Measurements from ENCODE around the gene CACNA1B.

CACNA1B gene

DNA sequence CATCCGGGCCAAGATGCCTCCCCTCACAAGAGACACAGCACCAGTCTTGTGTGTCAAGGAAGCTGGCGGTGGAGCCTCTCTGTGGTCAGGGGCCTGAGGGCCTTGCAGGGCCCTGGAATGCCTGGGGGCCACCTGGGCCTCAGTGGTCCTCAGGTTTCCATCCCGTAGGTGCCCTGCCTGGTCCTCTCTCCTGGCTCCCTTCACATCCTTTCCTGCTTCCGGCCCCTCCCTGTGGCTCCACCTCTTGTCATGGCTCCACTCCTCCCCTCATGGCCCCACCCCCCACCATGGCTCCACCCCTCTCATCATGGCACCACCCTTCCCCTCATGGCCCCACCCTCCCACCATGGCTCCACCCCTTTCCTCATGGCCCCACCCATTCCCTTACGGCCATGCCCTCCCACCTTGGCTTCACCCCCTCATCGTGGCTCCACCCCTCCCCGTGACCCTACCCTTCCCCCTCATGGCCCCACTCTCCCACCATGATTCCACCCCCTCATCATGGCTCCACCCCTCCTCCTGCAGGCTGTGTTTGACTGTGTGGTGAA is 175.8 kb downstream of the CACNA1B start:
- DNase-seq (ENCODE audit: low read depth), result no peak

DNA sequence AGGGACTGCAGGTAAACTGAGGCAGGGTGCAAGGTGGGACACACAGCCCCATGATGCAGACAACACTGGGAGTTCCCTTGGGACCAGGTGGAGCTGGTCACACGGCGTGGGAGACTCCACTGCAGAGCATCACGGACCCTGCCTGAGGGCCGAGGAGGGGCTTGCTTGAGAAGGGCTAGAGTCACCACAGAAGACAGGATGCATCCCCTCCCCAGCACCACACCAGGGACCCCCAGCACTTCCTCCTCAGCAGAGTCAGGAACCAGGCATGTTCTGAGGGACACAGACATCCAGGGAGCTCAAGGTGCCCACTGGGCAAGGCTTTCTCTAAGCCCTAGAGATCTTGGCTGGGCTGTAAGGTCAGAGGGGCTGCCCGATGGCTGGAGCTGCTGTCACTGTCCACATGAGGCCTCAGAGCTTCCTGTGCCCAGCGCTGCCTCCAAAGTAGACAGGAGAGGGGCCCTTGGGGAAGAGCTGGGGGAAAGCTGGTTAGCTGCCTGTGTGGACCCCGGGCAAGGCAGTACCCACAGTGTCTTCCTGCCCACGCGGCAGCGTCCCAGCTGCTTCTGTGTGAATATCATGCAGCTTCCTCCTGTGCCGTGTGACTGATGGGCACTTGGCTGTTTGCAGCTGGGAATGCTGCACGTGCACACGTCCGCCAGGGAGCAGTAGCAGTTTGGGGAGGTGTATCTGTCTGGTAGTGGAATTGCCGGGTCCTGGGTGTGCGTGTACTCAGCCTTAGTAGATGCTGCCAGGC is 176.6 kb downstream of the CACNA1B start:
- DNase-seq (ENCODE audit: low read depth), result no peak

DNA sequence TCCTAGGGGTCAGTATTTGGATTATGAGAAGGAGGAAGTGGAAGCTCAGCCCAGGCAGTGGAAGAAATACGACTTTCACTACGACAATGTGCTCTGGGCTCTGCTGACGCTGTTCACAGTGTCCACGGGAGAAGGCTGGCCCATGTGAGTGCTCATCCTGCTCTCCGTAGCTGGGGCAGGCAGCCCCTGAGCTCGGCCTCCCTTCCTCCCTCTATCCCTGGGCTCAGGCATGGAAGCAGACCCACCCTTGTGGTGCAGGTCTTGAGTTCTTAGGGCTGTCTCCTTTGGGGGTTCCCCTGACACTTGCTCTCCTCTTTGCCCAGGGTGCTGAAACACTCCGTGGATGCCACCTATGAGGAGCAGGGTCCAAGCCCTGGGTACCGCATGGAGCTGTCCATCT is 180.1 kb downstream of the CACNA1B start:
- no peak for DNase-seq (ENCODE audit: low read depth)

DNA sequence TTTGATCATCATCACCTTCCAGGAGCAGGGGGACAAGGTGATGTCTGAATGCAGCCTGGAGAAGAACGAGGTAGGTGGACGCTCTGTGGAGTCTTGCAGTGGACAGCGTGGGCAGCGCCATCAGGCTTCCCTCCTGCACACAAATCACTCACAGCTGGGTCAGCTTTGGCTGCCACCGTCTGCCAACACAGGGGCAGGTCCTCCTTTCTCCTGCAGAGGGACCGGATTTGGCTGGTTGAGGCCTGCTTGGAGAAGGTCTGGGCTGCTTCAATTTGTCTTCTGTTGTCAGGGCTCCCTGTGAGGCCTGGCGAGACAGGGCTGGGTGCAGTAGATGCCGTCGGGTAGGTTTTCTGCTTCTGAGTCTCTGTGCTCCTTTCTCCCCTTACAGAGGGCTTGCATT is 180.6 kb downstream of the CACNA1B start:
- DNase-seq (ENCODE audit: low read depth), result no peak

DNA sequence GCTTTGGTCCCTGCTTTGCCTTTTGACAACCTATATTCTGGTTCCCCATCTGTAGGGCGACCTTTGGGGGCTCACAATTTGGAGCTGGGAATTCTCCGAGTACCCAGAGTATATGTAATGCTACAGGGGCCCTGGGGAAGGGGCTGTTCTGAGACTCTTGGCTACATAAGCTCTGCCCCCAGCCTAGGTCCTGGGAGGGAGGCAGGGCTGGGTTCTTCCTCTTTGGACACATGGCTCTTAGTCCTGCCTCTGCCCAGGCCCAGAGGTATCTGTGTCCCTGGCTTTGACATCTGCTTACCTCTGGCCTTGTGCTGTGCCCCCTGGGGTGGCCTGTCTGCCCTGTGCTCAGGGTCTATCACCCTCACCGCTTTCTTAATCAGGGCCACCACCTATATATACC is 181.6 kb downstream of the CACNA1B start:
- no peak for DNase-seq (ENCODE audit: low read depth)

DNA sequence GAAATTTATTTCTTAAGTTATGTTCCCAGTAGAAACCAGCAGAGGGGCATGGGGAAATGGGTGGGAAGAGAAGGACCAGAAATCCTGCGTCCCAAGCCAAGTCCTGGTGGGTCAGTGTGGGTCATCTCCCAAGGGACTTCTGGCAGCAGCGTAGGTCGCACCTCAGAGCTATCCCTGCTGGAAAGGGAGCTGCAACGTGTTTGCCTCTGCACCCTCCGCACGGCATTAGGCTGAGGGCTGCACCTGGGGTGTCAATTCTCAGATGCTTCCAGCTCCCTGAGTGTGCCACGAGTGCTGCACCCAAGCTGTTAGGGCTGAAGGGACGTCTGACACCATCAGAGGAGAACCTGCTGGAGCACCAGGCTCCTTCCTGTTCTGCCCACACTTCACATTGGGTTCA is 182.8 kb downstream of the CACNA1B start:
- DNase-seq (ENCODE audit: low read depth), result no peak

DNA sequence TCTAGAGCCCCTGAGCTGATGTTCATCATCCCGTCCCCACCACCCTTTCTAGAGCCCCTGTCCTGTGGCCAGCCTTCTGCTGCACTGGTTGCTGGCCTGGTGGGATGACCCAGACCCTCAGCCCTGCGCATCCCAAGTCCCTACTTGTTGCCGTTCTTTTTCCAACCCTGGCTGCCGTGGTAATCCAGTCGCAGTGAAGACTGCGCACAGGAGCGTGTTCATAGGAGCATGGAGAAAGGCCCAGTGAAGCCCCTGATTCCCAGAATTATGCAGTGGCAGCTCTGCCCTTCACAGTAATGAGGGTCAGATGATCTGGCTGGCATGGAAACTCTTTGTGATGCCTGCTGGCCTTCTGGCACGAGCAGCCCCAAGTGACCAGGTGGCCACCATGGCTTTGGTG is 183.3 kb downstream of the CACNA1B start:
- no peak for DNase-seq (ENCODE audit: low read depth)

DNA sequence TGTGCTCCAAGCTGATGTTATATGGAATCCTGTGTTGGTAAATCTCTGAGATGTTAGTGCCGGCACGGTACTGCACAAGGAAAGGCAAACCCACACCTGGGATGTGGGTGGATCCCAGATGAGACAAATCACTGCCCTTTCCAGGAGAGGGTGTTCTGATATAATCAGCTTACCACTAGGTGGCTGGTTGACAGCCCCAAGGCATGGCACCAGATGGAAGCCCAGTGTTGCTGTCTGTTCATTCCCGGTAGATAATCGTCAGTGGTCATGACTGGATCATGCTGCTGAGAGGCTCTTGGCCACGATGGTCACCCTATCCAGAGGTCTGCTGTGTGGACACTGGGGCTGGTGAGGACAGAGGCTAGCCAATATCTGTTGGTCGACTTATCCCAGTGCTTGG is 184.0 kb downstream of the CACNA1B start:
- no peak for DNase-seq (ENCODE audit: low read depth)

DNA sequence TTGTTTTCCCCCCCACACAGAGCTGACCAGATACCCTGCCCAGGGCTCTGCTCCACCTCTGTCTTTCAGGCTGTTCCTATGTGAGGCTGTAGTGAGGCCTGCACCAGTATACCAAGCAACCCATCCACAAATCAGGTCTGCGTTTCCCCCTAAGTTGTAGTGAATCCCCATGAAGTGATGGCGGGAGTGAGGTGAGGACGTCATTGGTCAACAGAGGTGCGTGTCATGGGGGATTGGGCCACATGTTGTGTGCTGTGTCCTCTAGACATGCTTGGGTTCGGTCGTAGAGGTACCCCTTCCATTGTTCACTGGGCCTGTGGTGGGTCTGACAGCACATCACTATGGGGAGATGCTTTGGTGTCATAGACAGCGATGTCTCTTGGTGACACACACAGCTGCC is 184.6 kb downstream of the CACNA1B start:
- no peak for DNase-seq (ENCODE audit: low read depth)

DNA sequence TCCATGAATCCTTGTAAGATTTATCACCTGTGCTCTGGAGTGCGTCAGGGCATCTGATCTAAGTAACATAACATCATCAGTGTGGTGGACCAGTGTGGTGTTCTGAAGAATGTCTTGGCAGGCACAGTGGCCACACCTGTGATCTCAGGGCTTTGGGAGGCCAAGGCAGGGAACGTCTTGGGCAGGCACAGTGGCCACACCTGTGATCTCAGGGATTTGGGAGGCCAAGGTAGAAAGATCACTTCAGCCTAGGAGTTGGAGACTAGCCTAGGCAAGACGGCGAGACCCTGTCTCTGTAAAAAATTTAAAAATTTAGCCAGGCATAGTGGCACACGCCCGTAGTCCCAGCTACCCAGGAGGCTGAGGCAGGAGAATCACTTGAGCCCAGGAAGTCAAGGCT is 185.5 kb downstream of the CACNA1B start:
- DNase-seq (ENCODE audit: low read depth), result no peak

DNA sequence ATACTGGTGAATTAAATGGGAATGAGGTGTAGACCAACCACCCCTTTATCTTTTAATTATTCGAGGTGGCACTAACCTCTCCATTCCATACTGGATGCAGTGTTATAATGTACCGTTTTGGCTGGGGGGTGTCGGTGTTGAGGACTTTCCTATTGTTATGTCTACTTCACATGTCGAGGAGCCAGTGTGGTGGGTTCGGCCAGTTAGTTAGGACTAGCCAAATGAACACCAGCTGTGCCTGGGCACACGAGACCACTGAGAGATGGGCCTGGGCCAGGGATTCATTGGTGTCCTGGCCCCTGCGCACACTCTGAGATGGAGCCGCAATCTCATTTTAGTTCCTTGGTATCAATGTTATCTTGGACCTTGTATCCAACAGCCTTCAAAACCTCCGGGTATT is 186.2 kb downstream of the CACNA1B start:
- DNase-seq (ENCODE audit: low read depth), result no peak

DNA sequence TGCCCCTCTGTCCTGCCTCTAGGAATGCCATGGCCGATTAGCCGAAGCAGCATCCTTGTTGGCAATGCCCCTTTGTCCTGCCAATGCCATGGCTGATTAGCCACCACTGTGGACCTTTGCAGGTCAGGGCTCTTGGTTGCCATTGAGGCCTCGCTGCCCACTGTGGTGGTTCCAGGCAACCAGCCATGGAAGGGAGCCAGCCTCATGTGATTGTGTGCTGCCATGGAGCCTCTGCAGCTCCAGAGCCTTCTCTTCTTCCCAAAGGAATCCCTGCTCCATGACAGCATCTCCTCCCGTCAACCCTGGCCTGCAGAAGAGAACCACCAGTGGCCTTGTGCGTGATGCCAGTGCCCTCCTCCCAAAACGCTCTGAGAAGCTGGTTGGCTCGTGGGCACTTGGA is 187.0 kb downstream of the CACNA1B start:
- DNase-seq (ENCODE audit: low read depth), result no peak

DNA sequence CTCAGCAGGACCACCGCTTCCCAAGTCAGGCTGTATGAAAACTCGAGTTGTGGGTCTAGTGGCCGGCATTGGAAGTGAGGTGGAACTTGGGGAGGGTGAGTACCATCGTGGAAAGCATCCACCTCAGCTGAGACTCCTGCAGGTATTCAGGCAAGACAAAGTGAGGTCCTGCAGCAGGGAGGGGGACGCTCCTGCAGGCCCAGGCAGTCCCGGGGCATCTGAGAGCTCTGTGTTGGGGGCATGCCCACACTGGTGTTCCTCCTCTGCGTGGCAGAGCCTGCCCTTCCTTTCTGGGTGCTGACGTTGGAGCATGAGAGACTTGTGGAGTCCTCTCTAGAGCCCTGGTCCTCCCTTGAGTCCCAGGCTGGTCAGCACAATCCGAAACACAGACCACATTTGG is 187.7 kb downstream of the CACNA1B start:
- no peak for DNase-seq (ENCODE audit: low read depth)

DNA sequence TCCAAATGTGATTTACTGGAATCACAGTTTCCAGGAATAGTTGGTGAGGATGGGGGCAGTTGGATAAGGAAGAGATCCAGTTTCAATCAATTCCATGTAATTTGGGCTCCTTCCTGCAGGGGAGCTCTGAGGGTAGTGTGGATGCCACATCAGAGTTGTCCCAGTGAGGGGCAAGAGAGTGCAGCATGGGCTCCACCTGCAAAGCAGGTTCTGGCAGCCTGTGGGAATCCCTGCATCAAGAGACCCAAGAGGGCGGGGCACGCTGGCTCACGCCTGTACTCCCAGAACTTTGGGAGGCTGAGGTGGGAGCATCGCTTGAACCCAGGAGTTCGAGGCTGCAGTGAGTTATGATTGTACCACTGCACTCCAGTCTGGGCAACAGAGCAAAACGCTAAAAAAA is 188.5 kb downstream of the CACNA1B start:
- DNase-seq (ENCODE audit: low read depth), result no peak

DNA sequence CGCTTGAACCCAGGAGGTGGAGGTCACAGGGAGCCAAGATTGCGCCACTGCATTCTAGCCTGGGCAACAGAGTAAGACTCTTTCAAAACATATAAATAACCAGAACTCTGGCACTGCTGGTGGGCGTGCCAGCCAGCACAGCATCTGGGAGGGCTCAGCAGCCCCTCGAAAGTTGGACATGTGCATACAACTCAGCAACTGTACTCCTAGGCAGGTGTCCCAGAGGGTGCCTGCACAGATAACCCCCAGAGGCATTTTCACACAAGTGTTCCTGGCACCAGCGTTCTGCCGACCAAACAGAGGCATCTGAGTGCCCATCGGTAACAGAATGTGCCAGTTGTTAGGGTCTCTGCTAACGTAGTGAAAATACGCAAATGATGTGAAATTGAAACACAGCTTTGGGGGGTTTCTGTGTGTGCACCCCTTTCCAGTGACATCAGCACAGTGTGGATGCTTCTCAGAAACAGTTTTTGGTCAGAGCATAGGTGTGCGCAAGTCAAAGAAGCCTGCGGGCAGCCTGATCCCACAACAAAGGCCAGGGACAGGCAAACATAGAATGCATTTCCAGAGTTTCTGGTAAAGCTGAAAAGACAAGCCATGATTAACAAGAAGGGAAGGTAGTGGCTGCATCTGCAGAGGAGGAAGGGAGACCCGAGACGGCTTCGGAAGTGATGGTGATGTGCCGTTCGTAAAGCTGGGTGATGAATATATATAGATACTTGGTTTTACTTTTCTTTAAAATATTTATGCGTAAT is 190.2 kb downstream of the CACNA1B start:
- DNase-seq (ENCODE audit: low read depth), result no peak

DNA sequence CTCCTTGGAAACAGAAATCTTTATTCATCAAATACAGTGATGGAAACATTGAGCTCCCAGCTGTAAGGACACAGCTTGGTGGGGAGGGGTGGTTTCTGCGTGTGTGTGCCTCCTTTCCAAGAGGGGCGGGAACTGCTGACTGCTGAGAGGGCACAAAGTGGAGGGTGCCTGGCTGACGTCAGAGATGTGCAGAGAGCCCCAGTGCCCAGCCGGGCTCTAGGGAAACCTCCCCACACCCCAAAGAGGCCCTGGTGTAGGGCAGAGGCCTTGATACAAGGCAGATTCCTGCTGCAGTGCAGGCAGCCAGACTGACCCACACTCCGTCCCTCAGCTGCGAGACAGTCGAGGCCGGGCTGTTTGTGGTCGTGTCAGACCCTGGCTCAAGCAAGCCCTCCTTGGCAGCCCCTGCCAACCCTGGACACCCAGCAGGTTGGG is 191.0 kb downstream of the CACNA1B start:
- DNase-seq (ENCODE audit: low read depth), result no peak

DNA sequence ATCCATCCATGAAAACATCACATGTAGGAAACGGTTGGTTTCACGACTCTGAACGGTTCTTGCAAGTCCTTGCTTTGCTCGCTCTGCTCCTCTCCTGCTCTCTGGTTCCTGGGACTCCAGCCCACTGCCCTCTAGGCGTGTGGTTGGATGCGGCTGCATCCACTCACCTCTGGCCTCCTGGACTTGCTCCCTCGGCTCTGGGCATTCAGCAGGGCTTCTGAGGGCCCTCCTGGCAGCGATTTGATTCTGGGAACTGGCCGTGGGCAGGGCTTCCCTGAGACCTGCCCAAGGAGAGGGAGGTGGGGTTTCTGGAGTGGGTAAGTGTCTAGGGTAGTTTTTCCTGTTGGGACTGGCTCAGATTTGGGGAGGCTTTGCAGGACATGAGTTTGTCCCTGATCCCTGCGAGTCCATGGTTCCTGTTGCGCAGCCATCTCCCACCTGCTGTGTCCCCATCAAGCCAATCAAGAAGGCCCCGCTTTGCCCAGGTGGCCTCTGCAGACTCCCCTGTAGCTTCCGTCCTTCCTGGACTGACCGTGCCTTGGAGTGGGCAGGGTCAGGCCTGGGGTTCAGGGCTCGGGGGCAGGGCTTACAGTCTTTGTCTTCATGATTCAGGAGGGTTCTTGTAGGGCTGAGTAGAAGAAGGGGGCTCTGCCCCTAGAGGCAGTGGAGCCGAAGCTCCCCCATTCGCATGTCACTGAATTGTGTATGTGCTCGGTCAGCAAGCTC is 192.3 kb downstream of the CACNA1B start:
- DNase-seq (ENCODE audit: low read depth), result no peak

DNA sequence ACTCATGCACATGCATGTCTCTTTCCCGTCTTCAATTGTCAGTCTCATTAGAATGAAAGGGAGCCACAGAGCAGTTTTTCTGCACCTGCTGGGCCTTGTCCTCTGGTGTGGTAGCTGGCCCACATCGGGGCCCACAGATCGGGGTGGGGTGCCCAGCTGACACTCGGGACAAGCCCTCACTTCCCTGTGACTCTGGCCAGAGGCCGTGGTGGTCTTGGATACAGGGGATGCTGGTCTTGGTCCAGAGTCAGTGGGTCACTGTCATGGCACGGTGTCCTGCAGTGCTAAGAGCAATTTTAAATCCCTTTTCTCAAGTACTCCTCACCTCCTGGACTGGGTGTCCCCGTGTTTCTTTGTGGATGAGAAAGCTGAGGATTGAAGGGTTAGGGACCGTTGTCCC is 193.2 kb downstream of the CACNA1B start:
- no peak for DNase-seq (ENCODE audit: low read depth)

DNA sequence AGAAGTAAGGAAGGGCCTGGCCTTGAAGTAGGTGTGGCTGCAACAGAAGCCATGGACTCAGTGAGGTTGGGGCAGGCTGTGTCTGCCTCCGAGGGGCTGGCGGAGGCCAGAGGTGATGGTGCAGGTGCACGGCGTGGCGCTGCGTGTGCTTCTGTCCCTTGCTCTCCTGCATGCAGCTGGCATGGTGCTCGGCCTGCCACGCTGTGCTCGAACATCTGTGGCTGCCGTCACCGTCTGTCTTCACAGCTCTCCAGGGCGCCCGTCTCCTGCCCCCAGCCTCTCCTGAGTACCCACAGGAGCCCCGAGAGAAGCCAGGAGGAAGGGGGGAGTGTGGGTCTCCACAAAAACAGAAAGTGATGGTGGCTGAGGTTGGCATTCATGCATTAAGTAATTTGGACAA is 193.7 kb downstream of the CACNA1B start:
- DNase-seq (ENCODE audit: low read depth), result no peak

DNA sequence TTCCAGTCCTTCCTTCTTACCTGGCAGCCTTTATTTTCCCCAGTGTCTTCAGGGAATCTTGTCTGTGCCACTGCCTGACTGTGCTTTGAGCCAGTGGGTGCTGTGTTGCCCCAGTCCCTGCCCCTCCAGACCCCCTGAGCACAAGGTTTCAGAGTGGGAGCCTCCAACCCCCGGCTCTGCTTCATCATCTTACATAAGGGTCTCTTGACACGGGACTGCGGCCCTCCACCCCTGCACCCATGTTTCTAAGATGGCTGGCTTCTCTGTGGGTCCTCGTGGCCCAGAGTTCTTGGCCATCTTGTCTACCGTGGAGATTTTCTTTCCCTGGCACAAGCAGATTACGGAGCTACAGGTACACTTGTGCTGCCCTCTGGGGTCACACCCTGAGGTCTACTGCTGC is 194.1 kb downstream of the CACNA1B start:
- DNase-seq (ENCODE audit: low read depth), result no peak

DNA sequence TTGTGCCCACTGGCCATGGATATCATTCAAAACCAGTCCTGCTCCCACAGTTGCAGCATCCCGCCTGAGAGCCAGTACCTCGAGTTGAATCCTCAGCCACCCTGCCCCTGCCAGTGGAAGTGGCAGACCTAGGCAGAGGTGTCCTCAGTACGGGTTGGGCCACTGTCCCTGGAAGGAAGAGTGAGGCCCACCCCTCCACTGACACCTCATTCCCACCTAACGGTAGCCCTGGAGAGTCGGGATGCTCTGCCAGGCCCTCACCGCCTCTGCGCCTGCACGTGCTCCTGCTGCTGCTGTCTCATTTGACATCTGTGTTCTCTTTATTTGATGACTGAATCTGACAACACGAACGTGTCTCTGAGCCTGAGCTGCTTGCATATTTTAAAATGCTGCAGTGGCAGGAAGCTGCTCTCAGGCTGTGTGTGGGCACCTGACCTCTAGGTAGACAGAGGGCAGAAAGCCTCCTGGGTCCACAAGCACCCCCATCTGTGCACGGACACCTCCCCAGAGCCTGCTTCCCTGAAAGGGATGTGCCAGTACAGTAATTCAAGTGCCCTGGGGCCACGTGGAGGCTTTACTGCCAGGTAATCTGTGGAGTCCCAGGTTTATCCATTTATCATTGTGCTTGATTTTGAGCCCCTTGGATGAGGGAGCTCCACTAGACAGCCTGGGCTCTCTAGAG is 194.7 kb downstream of the CACNA1B start:
- DNase-seq (ENCODE audit: low read depth), result no peak

DNA sequence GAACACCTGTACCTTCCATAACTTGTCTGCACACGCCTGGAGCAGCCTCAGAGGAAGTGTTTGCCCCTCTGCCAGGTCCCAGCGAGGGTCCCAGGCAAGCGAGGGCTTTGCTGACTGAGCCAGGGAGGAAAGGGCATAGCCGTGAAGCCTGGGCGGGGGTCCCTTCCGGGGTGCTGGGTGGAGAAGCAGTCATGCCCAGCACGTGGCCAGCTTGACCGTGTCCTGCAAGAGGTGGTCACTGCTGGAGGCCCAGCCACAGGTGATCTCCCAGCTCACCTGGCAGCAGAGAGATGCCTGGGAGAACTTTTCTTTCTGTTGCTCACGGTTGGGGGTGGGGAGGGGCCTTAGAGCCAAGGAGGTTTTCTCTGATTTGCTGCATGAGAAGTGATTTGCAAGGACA is 195.3 kb downstream of the CACNA1B start:
- DNase-seq (ENCODE audit: low read depth), result no peak
